NCI-H82 treated with DMSO at 0.1 percent for 48 hours (cell line): ENCODE measurements around the gene GAS5.
"Not testable (repeated sequence)": the region's sequence is repeated elsewhere in the genome, so short reads cannot be mapped to it uniquely, and the experiment has no call there.

ENCODE experiments used
- DNase-seq: peaks from one replicate; lab custom pipeline; 2025; ENCODE audit not compliant: unreplicated experiment; lab: John Stamatoyannopoulos, UW

The GAS5 gene

GRCh38 chr1:173867753-173868265, at the start of gene GAS5:
TSS of gene GAS5 (minus strand) at chr1:173867989.
- DNase-seq, result peak; percentile 100

GRCh38 chr1:173917149-173917548, 49.4 kb upstream of the GAS5 start, which contains the start of gene SERPINC1:
TSS of gene SERPINC1 (minus strand) at chr1:173917327. CDS start at chr1:173917259, 68 bp downstream.
- no peak for DNase-seq

- DNase-seq, result no peak
Observed at GRCh38 chr1:173916667-173917066, 48.9 kb upstream of the GAS5 start.

- DNase-seq, result no peak
Observed at GRCh38 chr1:173915596-173915995, 47.8 kb upstream of the GAS5 start.

- DNase-seq, result peak; percentile 19
Observed at GRCh38 chr1:173914366-173914871, 46.6 kb upstream of the GAS5 start.

- no peak for DNase-seq
Observed at GRCh38 chr1:173913111-173913510, 45.3 kb upstream of the GAS5 start.

GRCh38 chr1:173903827-173904531, 36.2 kb upstream of the GAS5 start:
- DNase-seq, result no peak

GRCh38 chr1:173900992-173901391, 33.2 kb upstream of the GAS5 start:
- no peak for DNase-seq

- DNase-seq, result no peak
Observed at GRCh38 chr1:173900427-173900826, 32.6 kb upstream of the GAS5 start.

- DNase-seq, result no peak
Observed at GRCh38 chr1:173894189-173894588, 26.4 kb upstream of the GAS5 start.

- DNase-seq, result no peak
Observed at GRCh38 chr1:173893611-173894010, 25.8 kb upstream of the GAS5 start.

GRCh38 chr1:173889885-173890284, 22.1 kb upstream of the GAS5 start:
- no peak for DNase-seq

- DNase-seq, result no peak
Observed at GRCh38 chr1:173888749-173889148, 21.0 kb upstream of the GAS5 start.

GRCh38 chr1:173887627-173888026, 19.8 kb upstream of the GAS5 start:
- no peak for DNase-seq

GRCh38 chr1:173886746-173887611, 19.2 kb upstream of the GAS5 start:
- DNase-seq, result no peak

GRCh38 chr1:173884701-173885100, 16.9 kb upstream of the GAS5 start:
- DNase-seq, result no peak

GRCh38 chr1:173881117-173881516, 13.3 kb upstream of the GAS5 start:
- DNase-seq, result not testable (repeated sequence)

- DNase-seq, result no peak
Observed at GRCh38 chr1:173878251-173878650, 10.5 kb upstream of the GAS5 start.

- no peak for DNase-seq
Observed at GRCh38 chr1:173876732-173877131, 8.9 kb upstream of the GAS5 start.

GRCh38 chr1:173871500-173871899, 3.7 kb upstream of the GAS5 start:
- DNase-seq, result no peak

- DNase-seq, result no peak
Observed at GRCh38 chr1:173871091-173871490, 3.3 kb upstream of the GAS5 start.
